ENCODE measurements around the gene OR7G1.

The OR7G1 gene

GRCh38 chr19:9115307-9115813, at the start of gene OR7G1:
Gene OR7G1, minus strand, starts transcription at chr19:9115763. Its CDS starts 0 bp downstream, at chr19:9115763.
- no peak for DNase-seq

DNA sequence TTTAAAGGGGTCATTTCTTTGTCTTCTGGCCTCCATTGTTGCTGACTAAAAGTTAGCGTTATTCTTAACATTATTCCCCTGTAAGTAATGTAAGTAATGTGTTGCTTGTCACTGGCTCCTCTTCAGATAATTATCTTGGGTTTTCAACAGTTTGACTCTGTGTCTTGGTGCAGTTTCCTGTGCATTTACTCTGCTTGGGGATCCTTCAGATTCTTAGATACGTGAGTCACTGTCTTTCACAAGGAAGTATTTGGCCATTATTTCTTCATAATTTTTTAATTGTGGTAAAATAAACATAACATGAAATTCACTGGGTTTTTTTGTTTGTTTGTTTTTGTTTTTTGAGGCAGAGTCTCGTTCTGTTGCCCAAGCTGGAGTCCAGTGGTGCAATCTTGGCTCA, 49.7 kb upstream of the OR7G1 start:
- no peak for DNase-seq

- DNase-seq, result no peak
Observed at GRCh38 chr19:9161427-9161826, 45.9 kb upstream of the OR7G1 start.

- DNase-seq, result no peak
Observed at GRCh38 chr19:9159891-9160290, 44.3 kb upstream of the OR7G1 start.

GRCh38 chr19:9156304-9156703, 40.7 kb upstream of the OR7G1 start:
- DNase-seq, result no peak

DNA sequence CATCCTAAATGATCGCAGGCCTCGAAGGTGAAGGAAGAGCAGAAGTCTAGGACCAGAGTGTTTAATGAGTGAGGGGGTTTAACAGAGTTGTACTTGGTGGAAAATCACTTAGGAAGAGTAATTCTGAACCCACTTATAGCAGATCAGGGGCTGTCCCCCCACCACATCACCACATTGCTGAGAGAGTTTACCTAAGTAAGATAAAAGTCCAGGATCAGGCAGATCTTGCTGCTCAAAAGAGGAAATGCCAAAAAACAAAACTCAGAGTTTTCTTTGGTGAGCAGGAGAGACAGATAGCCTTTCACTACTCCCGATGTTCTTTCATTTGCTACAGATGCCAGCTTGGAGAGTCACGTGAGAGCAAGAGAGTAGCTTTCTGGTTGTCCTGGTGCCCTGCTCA, 40.0 kb upstream of the OR7G1 start:
- DNase-seq, result no peak

- no peak for DNase-seq
Observed at GRCh38 chr19:9151367-9151766, 35.8 kb upstream of the OR7G1 start.

DNA sequence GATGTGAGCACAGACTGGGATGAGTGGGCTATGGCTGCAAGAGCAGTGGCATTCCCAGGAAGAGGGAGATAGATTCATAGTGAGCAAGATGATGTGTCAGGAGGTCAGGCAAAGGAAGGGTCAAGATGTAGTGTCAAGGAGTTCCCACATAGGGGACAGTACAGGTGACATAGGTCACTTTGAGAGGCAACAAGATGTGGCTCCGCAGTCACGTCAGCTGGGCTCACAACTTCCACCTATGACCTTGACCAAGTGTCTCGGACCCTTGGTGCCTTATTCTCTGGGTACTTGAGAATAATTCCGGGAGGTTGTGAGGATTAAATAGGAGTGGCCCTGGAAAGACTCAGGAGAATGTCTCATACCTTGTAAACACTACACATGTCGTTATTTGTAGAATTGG, 35.1 kb upstream of the OR7G1 start:
- no peak for DNase-seq

- DNase-seq, result no peak
Observed at GRCh38 chr19:9149997-9150396, 34.4 kb upstream of the OR7G1 start.

DNA sequence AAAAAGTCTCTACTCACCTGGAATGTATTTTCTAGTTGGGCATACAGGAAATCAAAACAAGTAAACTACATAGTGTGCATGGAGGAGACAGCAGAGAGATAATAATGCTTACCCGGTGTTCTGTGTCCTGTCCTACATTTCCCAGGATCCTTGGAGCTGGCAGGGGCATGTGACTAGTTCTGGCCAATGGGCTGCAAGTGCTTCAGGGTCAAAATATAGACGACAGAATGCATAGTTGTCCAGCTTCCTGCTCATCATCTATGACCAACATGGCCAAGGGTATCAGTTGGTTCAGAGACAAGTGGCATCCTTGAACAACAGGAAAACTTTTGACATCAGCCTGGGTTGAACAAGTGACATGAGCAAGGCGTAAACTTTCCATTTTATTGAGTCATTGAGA, 33.1 kb upstream of the OR7G1 start:
- no peak for DNase-seq

GRCh38 chr19:9146882-9147281, 31.3 kb upstream of the OR7G1 start:
- DNase-seq, result no peak

- no peak for DNase-seq
Observed at GRCh38 chr19:9144920-9145319, 29.4 kb upstream of the OR7G1 start.

DNA sequence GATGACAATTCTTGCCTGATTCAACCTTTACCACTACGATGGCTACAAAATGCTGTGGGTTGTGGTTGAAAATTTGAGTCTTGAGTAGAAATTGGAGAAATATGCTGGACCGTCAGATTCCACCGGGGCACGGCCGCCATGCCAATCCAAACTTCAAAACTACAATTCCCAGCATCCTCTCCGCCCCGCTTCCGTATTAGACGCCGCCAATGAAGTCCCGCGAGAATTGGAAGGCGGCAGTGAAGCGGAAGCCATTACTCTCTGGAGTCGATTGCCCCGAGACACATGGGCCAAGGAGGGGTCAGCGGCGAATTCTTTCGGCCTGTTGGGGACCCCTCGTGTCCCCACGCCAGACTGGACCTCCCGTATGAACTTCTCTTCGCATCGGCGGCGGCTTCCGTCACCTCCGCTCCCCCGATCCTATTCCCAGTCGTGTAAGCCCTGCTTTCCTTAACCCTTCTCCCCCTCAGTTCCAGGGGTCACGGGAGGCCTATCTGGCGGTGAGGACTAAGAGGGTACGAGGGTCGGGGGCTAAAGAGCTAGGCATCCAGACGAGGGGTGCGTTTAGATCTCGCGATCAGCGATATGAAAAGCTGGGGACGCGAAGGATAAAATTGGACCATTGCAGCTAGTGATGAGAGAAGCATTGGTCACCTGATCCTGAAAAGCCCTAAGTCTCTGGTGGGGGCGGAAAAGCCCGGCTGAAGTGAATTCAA, 24.8 kb upstream of the OR7G1 start, which contains the start of gene ZNF317:
ZNF317 (plus strand) TSS at position 239 of the 716 bp plus-strand sequence. CDS start 15,620 bp downstream, outside the sequence.
- DNase-seq, result peak; percentile 77

DNA sequence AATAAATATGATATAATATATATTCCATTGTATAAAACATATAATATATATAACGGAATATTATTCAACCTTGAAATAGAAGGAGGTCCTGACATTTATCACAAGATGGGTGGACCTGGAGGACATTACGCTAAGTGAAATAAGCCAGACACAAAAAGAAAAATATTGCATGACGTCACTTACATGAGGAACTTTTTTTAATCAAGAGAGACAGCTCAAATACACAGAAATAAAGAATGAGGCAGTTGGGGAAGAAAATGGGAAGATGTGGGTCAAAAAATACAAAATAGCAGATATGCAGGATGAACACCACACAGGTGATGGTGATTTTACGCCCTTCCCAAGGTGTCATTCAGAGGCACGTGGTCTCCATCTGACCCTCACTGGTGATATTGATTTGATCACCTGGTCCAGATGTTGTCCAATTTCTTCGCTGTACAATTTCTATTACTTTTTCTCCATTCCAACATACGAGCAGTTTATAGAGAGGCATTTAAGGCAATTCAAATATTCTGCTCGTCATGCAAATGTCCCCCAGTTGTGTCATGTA, 24.1 kb upstream of the OR7G1 start:
- no peak for DNase-seq

GRCh38 chr19:9132422-9132821, 16.9 kb upstream of the OR7G1 start:
- no peak for DNase-seq

- DNase-seq, result no peak
Observed at GRCh38 chr19:9130965-9131364, 15.4 kb upstream of the OR7G1 start.

GRCh38 chr19:9128171-9128570, 12.6 kb upstream of the OR7G1 start:
- no peak for DNase-seq

- no peak for DNase-seq
Observed at GRCh38 chr19:9126900-9127405, 11.4 kb upstream of the OR7G1 start, which contains the start of gene OR7G3. Gene OR7G3, minus strand, starts transcription at chr19:9126950. Its CDS starts 0 bp downstream, at chr19:9126950.

DNA sequence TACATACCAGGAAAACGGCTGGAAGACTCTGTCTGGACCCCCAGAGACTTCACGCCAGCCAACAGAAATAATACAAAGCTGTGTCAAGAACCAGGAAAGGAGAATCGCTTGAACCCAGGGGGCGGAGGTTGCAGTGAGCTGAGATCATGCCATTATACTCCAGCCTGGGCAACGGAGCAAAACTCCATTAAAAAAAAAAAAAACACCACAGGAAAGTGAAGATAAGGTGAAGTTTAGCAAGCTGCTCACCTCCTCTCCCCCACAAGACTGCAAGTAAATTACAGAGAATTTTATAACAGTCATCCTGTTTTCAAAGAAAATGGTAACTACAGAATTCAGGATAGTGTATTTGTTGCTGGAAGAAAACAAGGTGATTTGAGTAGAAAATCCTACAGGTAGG, 984 bp upstream of the OR7G1 start:
- DNase-seq, result no peak

DNA sequence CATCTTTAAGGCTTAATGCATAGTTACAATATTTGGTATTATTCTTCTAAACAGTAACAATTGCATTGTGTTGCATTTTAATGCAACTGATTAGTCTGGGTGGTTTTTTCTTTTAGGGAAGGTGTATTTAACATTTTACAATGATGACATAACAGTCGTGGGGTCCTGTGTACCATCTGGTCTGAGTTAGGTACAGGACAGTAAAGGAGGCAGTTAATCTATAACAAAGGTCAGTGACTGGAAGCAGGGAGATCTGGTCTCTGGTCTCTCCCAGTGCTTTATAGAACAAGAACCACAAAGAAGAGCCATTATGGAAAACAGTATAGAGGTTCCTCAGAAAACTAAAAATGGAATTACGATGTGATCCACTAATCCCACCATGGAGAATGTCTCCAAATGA, 5.6 kb downstream of the OR7G1 start:
- no peak for DNase-seq

DNA sequence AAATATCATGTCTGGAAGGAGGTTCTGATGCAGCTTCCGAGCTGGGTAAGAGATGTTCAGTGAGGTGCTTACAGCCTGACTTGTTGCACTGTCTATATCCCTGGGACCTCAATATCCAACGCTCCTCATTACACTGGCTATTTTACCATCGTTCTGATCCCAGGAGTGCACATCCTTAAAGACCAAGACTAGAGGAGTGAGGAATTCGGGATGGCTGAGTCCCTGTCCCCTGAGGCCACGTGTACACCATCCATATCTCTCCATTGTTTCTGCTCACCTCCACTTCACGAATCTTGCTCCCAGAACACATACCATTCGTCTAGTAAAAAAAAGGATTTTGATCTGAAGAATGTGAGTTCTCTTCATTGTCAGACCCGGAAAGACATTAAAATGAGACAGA, 8.2 kb downstream of the OR7G1 start, which contains the start of gene OR7G2:
OR7G2 (minus strand) TSS at position 101 of the 400 bp plus-strand sequence. CDS start 4,232 bp downstream, outside the sequence.
- DNase-seq, result no peak

DNA sequence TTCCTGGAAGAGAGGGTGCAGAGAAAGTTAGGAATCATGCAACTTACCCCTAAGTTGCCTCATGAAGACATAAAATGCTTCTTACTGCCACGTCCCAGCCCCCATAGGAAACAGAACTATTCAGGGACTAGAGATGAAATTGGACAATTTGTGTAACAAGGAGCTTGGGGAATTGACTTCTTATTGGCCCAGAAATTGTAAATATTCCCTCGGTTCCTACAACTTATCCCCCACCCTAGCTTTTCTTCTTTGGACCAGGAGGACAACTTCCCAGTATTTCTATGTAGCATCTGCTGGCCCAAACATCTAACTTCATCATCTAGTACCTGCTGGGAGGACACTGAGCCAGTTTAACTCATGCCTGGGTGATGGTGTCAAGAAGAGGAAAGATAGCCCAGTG, 28.8 kb downstream of the OR7G1 start, which contains the start of gene OR1M1:
OR1M1 (plus strand) TSS at position 301 of the 400 bp plus-strand sequence. CDS start 6,184 bp downstream, outside the sequence.
- no peak for DNase-seq

- no peak for DNase-seq
Observed at GRCh38 chr19:9078651-9079050, 36.9 kb downstream of the OR7G1 start.

- DNase-seq, result no peak
Observed at GRCh38 chr19:9076901-9077300, 38.7 kb downstream of the OR7G1 start.

Measured in DMS 273 treated with DMSO at 0.1 percent for 48 hours (cell line).